HepG2 (cell line): ENCODE data around the gene LLGL1. TPM values are rescaled to one million over a fixed set of nuclear protein-coding genes. Genes with fewer than 3 reads are reported as not detected.

Experiments
- IRF2 ChIP-seq: IDR thresholded peaks from 2 replicates; pipeline ENCODE4 v1.6.1; 2018; ENCODE audit warnings: missing genetic modification reagents, missing compliant biosample characterization
- NR2F1 ChIP-seq, 2 experiments: fragments of 450-650 bp in 1 of 2; formaldehyde crosslinking in 1 of 2; IDR thresholded peaks; 2 replicates each; pipeline versions ENCODE4 v1.5.0 to v1.6.1; 2016 to 2020; ENCODE audit warnings: mild to moderate bottlenecking in 1 of 2, missing compliant biosample characterization in 1 of 2, missing genetic modification reagents in 1 of 2, moderate library complexity in 1 of 2
- RAD21 ChIP-seq: fragments of 450-650 bp; formaldehyde crosslinking; IDR thresholded peaks from 2 replicates; pipeline ENCODE4 v1.5.0; 2020; ENCODE audit warnings: mild to moderate bottlenecking
- U2AF1 ChIP-seq: fragments of 200-400 bp; formaldehyde crosslinking; optimal IDR thresholded peaks from 2 replicates; pipeline ENCODE3; 2017; ENCODE audit warnings: mild to moderate bottlenecking, low read depth, low read length
- YEATS4 ChIP-seq: sonication (generic); formaldehyde crosslinking; IDR thresholded peaks from 2 replicates; pipeline ENCODE4 v1.4.0; 2020; ENCODE audit warnings: missing genetic modification reagents, borderline replicate concordance
- ZBTB40 ChIP-seq, 2 experiments: fragments of 450-650 bp in 1 of 2; sonication (generic) in 1 of 2; formaldehyde crosslinking in 1 of 2; IDR thresholded peaks; 2 replicates each; pipeline versions ENCODE4 v1.6.1 to v1.8.0; 2016 to 2022; ENCODE audit warnings: antibody characterized with exemption in 1 of 2, mild to moderate bottlenecking in 1 of 2, missing genetic modification reagents in 1 of 2
- ZNF282 ChIP-seq: fragments of 450-650 bp; IDR thresholded peaks from 2 replicates; pipeline ENCODE4 v1.6.1; 2018; ENCODE audit not compliant: partially characterized antibody
- ZNF34 ChIP-seq: sonication (generic); formaldehyde crosslinking; IDR thresholded peaks from 2 replicates; pipeline ENCODE4 v1.4.0; 2020; ENCODE audit warnings: mild to moderate bottlenecking, missing genetic modification reagents, borderline replicate concordance
- ZNF652 ChIP-seq: IDR thresholded peaks from 2 replicates; pipeline ENCODE4 v1.6.1; 2016; ENCODE audit warnings: low read depth, borderline replicate concordance
- ZNF672 ChIP-seq: sonication (generic); formaldehyde crosslinking; IDR thresholded peaks from 2 replicates; pipeline ENCODE4 v1.8.1; 2022; ENCODE audit warnings: missing genetic modification reagents
- polyA plus RNA-seq, 8 experiments: library from polyadenylated mRNA; depleted of rRNA in 3 of 8; stranded (reverse) in 7 of 8; unstranded in 1 of 8; fragments of >200 nt; fragmentation: Illumina TruSeq in 4 of 8; extraction: Trizol in 4 of 8; gene quantifications; 2 replicates each; pipeline versions ENCODE4 v1.2.1 to v1.2.3, GENCODE V29; 2011 to 2016; ENCODE audit warnings: low read depth in 4 of 8, missing spikeins in 1 of 8, mixed read lengths in 1 of 8; ENCODE audit not compliant: insufficient read depth in 1 of 8
- total RNA-seq, 5 experiments: library from RNA; depleted of rRNA; stranded (reverse); fragments of >200 nt; fragmentation: Illumina TruSeq; extraction: Trizol; gene quantifications; 2 replicates each; pipeline ENCODE4 v1.2.3, GENCODE V29; 2016; ENCODE audit warnings: low read depth in 1 of 5

LLGL1 gene
- total and polyA plus RNA-seq, 2 of the 13 experiments (the other 11 are each of a cell fraction or from before 2014, with no cell fraction given), result 15.0 to 15.3 TPM

- TF ChIP-seq ZBTB40 (IDR thresholded peaks at IDR 0.05), result no peak
- no peak for TF ChIP-seq ZBTB40 (CRISPR knock-in tag; IDR thresholded peaks at IDR 0.05)
- TF ChIP-seq ZNF34, result no peak
- TF ChIP-seq RAD21 (CRISPR knock-in tag), result no peak
- no peak for TF ChIP-seq U2AF1
- no peak for TF ChIP-seq IRF2 (CRISPR knock-in tag)
- no peak for TF ChIP-seq YEATS4 (CRISPR knock-in tag)
- TF ChIP-seq NR2F1 (CRISPR knock-in tag; IDR thresholded peaks at IDR 0.05), result no peak
- TF ChIP-seq ZNF672 (CRISPR knock-in tag), result no peak
- TF ChIP-seq ZNF652 (CRISPR knock-in tag), result no peak
- no peak for TF ChIP-seq ZNF282
These were observed 26.9 kb upstream of the LLGL1 start (continued) for GRCh38 chr17:18198530-18198929.
